Measurements from ENCODE around the gene PATJ.
"Not testable (repeated sequence)": the region's sequence is repeated elsewhere in the genome, so short reads cannot be mapped to it uniquely, and the experiment has no call there.

- TF ChIP-seq, protein P1, sequence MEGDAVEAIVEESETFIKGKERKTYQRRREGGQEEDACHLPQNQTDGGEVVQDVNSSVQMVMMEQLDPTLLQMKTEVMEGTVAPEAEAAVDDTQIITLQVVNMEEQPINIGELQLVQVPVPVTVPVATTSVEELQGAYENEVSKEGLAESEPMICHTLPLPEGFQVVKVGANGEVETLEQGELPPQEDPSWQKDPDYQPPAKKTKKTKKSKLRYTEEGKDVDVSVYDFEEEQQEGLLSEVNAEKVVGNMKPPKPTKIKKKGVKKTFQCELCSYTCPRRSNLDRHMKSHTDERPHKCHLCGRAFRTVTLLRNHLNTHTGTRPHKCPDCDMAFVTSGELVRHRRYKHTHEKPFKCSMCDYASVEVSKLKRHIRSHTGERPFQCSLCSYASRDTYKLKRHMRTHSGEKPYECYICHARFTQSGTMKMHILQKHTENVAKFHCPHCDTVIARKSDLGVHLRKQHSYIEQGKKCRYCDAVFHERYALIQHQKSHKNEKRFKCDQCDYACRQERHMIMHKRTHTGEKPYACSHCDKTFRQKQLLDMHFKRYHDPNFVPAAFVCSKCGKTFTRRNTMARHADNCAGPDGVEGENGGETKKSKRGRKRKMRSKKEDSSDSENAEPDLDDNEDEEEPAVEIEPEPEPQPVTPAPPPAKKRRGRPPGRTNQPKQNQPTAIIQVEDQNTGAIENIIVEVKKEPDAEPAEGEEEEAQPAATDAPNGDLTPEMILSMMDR (IDR thresholded peaks at IDR 0.05 in 8 of 11, conservative IDR thresholded peaks at IDR 0.05 in 3 of 11): not testable (repeated sequence)
- TF ChIP-seq POLR2AphosphoS5 (IDR thresholded peaks at IDR 0.05): not testable (repeated sequence)
These were observed 224.4 kb downstream of the PATJ start for GRCh38 chr1:61966450-61967225.
